ENCODE data around the gene KCNK4. TPM values are rescaled to one million over a fixed set of nuclear protein-coding genes. Genes with fewer than 3 reads are reported as not detected.
"Not testable (repeated sequence)": the region's sequence is repeated elsewhere in the genome, so short reads cannot be mapped to it uniquely, and the experiment has no call there.

The KCNK4 gene
- not detected in 2 replicates for total RNA-seq

DNA sequence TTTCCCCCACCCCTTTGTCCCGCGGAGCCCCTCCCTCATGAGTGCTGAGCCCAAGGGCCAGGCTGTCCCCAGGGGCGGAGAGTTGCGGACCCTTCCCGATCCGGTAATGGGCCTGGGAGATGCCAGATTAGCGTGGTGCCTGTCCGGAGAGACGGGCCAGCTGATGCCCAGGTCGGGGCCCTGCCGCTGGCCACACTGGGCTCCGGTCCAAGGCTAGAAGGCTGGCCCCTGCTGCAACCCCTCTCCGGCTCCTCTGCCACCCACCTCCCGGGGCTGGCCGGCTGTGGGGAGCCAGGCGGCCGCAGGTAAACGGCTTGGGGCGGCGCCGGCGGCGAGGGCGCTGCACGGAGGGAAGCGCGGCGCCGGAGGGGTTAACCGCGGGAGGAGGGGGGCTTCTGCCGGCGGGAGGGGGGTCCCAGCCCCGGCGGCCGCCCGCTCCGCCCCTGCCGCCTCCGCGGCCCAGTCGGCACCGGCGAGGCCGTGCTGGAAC is at the start of gene KCNK4:
TSS of gene KCNK4 (plus strand) at position 41 of the 490 bp plus-strand sequence. CDS start 1,717 bp downstream, outside the sequence.
- no peak for DNase-seq (ENCODE audit: low read depth in 2 of 2)

GRCh38 chr11:64241491-64242374 is 49.4 kb upstream of the KCNK4 start:
- peak; percentile 36 to 73 for DNase-seq (ENCODE audit: low read depth in 2 of 2)

DNA sequence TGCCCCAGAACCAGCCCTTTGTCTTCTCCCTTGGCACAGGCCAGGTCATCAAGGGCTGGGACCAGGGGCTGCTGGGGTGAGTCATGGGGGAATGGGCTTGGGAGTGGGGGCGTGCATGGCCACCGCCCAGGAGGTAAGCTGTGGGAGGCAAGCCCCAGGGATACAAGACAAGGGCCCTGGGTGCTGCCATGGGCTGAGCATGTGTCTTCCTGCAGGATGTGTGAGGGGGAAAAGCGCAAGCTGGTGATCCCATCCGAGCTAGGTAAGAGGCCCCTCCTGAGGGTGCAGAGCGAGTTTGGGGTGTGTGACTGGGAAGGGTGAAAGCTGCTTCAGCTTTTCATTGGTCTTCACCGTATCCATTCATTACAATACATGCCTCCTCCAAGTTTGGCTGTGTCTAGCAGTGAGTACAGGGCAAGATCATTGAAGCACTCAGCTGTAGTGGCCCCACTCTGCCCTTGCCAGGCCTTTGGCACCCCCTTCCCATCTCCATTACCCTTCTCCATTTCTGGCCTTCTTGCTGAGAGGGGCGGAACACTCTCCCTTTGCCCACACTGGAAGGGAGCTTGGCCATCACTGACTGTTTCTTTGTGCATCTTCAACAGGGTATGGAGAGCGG is 47.8 kb upstream of the KCNK4 start:
- no peak for DNase-seq (ENCODE audit: low read depth in 2 of 2)

DNA sequence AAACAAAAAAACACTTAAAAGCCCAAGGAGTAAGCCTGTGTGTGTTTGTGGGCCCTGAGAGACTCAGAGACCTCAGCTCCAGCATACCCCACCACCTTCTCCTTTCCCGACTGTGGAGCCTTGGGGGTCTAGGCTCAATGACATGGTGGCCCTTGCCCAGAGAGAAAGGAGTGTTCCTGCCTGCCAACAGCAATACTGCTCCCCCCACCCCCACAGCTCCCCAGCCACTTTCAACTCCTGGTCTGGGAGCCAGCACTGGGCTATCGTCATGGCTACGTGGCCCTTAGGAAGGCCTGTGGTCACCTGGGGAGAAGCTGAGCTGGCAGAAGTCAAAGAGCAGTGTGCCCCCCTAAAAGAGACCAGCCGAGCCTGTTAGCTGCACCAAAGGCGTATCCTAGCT is 47.0 kb upstream of the KCNK4 start:
- no peak for DNase-seq (ENCODE audit: low read depth in 2 of 2)

GRCh38 chr11:64244966-64245365 is 46.1 kb upstream of the KCNK4 start:
- DNase-seq (ENCODE audit: low read depth in 2 of 2), result no peak

- peak in 1 of 2 donors; percentile 29 for DNase-seq (ENCODE audit: low read depth in 2 of 2)
These were observed 45.7 kb upstream of the KCNK4 start for GRCh38 chr11:64245401-64245796.

- DNase-seq (ENCODE audit: low read depth in 2 of 2), result peak; percentile 53 to 88
These were observed 45.1 kb upstream of the KCNK4 start for GRCh38 chr11:64245797-64246620.

DNA sequence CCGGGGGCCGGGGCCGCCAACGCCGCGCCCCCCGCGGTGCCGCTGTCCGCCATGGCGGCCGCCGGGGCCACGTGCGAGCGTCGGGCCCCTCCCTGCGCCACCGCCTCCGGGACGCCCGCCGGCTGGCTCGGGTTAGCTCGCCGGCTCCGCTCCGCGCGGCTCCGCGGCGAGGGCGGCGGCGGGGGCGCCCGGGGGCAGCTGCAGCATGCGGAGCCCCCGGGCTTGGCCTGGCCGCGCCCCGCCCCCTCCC is 44.6 kb upstream of the KCNK4 start:
- not testable (repeated sequence) for DNase-seq (ENCODE audit: low read depth in 2 of 2)

- DNase-seq (ENCODE audit: low read depth in 2 of 2), result peak; percentile 84 to 88
These were observed 44.0 kb upstream of the KCNK4 start, which contains the start of gene PPP1R14B for GRCh38 chr11:64246871-64247728. Gene PPP1R14B, minus strand, starts transcription at chr11:64246943. Its CDS starts 270 bp downstream, at chr11:64246673.

DNA sequence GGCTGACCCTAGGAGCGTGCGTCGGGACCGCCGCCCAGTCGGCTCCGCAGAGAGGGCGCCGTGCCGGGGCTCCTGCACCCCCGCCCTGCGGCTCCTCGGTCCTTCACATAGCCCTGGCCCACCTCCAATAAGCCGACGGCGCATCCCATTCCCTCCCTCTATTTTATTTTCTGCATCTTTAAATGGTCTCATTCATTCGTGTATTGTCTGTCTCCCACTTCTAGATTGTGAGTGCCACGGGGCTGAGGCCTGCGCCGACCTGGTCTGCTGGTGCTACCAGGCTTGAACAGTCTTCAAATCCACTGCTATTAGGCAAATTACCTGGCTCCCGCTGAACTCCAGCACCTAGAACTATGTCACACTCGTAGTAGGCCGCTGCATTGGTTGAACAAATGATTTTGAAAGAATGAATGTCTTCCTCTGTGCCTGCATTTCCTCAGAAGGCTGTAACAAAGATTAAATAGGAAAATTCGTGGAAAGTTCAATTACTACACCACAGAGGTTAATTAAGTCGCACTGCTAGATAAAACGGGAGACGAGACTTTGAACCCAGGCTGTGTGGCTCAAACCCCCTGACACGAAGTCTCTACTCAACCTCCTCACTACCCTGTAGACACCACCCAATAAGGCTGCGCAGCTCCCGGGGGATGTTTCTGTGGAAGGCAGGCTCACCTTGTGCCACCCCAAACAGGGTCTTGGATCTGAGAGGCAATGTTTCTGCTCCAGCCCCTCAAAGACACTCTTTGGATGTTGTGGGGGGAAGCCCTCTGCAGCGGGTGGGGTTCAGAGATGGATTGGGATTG is 43.2 kb upstream of the KCNK4 start:
- DNase-seq (ENCODE audit: low read depth in 2 of 2), result no peak

DNA sequence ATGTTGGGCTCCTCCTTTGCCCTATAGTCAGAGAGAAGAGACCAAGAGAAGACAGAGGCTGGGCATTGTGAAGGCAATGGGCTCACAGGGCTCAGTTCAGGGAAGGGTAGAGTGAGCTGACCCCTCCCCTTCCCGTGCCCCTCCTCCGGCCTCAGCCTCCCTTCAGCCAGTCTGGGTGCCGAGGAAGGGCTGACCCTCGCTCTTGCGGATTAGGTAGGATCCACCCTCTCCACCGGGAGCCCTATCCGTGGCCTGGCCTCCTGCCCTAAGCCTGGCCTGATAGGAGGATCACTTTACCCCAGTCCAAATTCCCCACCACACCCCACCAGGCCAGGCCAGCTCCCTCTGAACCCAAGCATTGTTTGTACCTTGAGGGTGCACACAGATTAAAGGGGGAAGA is 42.5 kb upstream of the KCNK4 start:
- DNase-seq (ENCODE audit: low read depth in 2 of 2), result no peak

- DNase-seq (ENCODE audit: low read depth in 2 of 2), result no peak
These were observed 42.1 kb upstream of the KCNK4 start for GRCh38 chr11:64249038-64249437.

DNA sequence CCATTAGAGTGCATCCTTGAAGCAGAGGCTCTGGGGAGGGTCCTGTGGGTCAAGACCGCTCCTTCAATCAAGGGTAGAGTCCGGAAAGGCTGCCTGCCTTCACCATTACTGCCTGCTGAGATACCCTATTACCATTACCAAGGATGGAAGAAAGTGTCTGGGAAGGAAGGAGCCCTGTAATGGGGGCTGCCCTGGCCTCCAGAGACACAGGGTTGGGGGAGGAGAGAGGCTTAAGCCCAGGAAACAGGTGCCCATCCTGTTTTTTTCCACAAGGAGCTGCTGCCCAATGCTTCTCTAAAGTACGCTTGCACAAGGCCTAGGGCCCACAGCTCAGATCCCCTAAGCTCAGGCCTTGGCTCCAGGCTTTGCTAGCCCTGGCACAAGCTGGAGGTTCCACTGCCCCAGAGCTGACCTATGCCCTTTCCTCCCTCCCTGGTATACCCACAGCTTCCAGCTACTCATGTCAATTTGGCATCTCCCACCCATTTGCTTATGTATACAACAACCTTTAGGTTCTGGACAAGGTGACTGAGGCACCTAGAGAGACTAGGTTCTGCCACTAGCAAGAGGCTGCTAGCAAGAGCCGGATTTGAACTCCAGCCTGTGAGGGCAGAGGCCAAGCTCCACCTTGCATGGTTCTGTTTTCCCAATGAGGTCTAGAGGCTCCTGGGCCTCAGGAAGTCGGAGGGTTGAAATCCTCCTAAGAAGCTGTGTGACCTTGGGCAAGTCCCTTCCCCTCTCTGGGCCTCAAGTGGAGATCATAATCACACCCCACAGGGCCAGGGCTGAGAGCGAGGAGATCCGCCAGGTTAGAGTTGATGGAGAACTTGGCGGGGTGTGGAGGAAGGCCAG is 41.3 kb upstream of the KCNK4 start:
- no peak for DNase-seq (ENCODE audit: low read depth in 2 of 2)

- DNase-seq (ENCODE audit: low read depth in 2 of 2), result no peak
These were observed 40.6 kb upstream of the KCNK4 start for GRCh38 chr11:64250415-64251015.

DNA sequence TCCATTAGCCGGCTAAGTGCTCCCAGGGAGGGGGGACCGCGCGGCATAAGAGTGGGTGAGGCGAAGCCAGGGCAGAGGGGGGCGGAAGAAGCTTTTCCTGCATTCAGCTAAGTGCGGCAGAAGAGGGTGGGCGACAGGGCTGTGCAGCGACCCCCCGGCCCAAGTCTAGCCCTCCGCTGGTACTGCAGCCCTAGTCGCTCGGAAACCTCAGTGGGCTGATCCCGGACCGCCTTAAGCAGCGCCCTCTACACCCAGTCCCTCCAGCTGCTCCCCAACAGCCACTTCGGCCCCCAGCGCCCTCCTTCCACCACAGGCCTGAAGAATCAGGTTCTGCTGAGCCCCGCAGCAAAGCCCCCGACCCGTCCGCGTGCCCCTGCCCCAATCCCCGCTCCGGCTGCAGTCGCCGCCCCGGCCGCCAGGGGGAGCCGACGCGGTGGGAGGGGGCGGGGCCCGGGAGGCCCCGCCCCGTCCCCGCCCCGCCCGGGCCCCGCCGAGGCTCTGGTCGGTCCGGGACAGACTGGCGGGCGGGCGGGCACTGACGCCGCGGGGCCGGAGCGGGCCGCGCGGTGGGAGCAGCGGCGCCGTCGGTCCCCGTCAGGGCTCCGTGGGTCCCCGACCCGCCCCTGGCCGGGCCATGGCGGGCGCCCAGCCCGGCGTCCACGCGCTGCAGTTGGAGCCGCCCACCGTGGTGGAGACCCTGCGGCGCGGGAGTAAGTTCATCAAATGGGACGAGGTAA is 39.9 kb upstream of the KCNK4 start, which contains the start of gene PLCB3:
TSS of gene PLCB3 (plus strand) at position 515 of the 737 bp plus-strand sequence. CDS start at position 635, 120 bp downstream.
- DNase-seq (ENCODE audit: low read depth in 2 of 2), result peak; percentile 53 to 64

GRCh38 chr11:64251753-64252002 is 39.4 kb upstream of the KCNK4 start:
- no peak for DNase-seq (ENCODE audit: low read depth in 2 of 2)

- DNase-seq (ENCODE audit: low read depth in 2 of 2), result peak in 1 of 2 donors; percentile 34
These were observed 38.9 kb upstream of the KCNK4 start for GRCh38 chr11:64252003-64252872.

Measured in lung microvascular endothelial cell (primary cell).